Activated naive CD4-positive, alpha-beta T cell treated with Interleukin-2 at 50 U/mL for 16 hours (primary cell): ENCODE data around the gene TPP2.
A peak's percentile ranks its signal among the peaks of the same experiment; 100 is the strongest.

Source experiments
- DNase-seq: peaks from one replicate; pipeline ENCODE4 v3.0.0-alpha.2; 2020

Gene TPP2

GRCh38 chr13:102597029-102597961, 509 bp downstream of the TPP2 start:
- peak; percentile 13 for DNase-seq

GRCh38 chr13:102598061-102598460, 1.3 kb downstream of the TPP2 start:
- no peak for DNase-seq

- DNase-seq = no peak
These were observed 2.7 kb downstream of the TPP2 start for GRCh38 chr13:102599426-102600012.

GRCh38 chr13:102606537-102607309, 9.9 kb downstream of the TPP2 start:
- no peak for DNase-seq

GRCh38 chr13:102608974-102609373, 12.2 kb downstream of the TPP2 start:
- no peak for DNase-seq

- no peak for DNase-seq
These were observed 12.9 kb downstream of the TPP2 start for GRCh38 chr13:102609696-102610095.

GRCh38 chr13:102610296-102610895, 13.6 kb downstream of the TPP2 start:
- DNase-seq = no peak

GRCh38 chr13:102617697-102618350, 21.0 kb downstream of the TPP2 start:
- no peak for DNase-seq

- DNase-seq = no peak
These were observed 23.7 kb downstream of the TPP2 start for GRCh38 chr13:102620516-102620915.

- no peak for DNase-seq
These were observed 30.1 kb downstream of the TPP2 start for GRCh38 chr13:102626928-102627327.

GRCh38 chr13:102628559-102628958, 31.8 kb downstream of the TPP2 start:
- no peak for DNase-seq

GRCh38 chr13:102631198-102631597, 34.4 kb downstream of the TPP2 start:
- DNase-seq = no peak

GRCh38 chr13:102638741-102639140, 42.0 kb downstream of the TPP2 start:
- DNase-seq = no peak

- DNase-seq = no peak
These were observed 45.2 kb downstream of the TPP2 start for GRCh38 chr13:102642029-102642428.

- DNase-seq = no peak
These were observed 45.7 kb downstream of the TPP2 start for GRCh38 chr13:102642475-102642874.

GRCh38 chr13:102643656-102644055, 46.9 kb downstream of the TPP2 start:
- no peak for DNase-seq

GRCh38 chr13:102645701-102646100, 48.9 kb downstream of the TPP2 start:
- no peak for DNase-seq

GRCh38 chr13:102648046-102648445, 51.3 kb downstream of the TPP2 start:
- no peak for DNase-seq

GRCh38 chr13:102650444-102650843, 53.7 kb downstream of the TPP2 start:
- DNase-seq = no peak

- DNase-seq = no peak
These were observed 54.6 kb downstream of the TPP2 start for GRCh38 chr13:102651392-102651791.

- no peak for DNase-seq
These were observed 55.1 kb downstream of the TPP2 start for GRCh38 chr13:102651892-102652291.

- no peak for DNase-seq
These were observed 58.0 kb downstream of the TPP2 start for GRCh38 chr13:102654756-102655155.

- no peak for DNase-seq
These were observed 60.8 kb downstream of the TPP2 start for GRCh38 chr13:102657630-102658029.
